ENCODE results near the gene FGF21.

Gene FGF21

DNA sequence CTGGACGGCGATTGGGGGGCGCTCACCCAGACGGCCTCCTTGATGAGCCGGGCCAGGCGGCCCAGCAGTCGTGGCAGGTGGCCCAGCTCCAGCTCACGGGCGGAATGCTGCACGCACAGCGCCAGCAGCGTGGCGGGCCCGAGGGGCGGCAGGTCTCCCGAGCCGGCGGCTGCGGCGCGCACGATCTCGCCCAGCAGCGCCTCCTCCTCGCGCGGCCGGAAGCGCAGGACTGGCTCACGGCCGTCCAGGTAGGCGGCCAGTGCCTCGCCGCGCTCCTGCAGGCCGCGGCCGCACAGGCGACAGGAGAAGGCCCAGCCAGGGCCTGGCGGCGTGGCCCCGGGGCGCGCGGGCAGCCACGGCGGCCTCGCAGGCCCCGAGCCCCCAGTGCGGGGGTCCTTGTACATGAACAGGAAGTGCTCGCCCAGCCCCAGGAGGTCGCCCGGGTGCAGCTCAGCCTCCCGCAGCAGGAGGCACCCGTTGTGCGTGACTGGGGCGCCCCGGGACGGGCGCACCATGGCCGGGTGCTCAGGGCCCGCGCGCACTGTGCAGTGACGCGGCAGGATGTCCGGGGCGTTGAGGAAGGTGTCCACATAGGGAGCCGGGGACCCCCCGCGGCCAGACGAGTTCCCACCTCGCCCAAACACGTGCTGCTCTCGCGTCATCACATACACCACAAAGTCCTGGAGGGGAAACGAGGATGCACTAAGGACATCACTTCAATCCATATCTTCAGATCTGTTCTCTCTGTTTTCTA is 26.2 kb upstream of the FGF21 start:
- no peak for DNase-seq

GRCh38 chr19:48731452-48731851 is 23.9 kb upstream of the FGF21 start:
- no peak for DNase-seq

GRCh38 chr19:48734625-48735024 is 20.7 kb upstream of the FGF21 start:
- no peak for DNase-seq

- DNase-seq, result no peak
Measured at GRCh38 chr19:48735031-48735615, 20.2 kb upstream of the FGF21 start.

- no peak for DNase-seq
Measured at GRCh38 chr19:48737360-48737998, 17.8 kb upstream of the FGF21 start.

- peak; percentile 91 for DNase-seq
Measured at GRCh38 chr19:48738557-48739403, 16.5 kb upstream of the FGF21 start.

GRCh38 chr19:48739404-48740163 is 15.7 kb upstream of the FGF21 start:
- DNase-seq, result no peak

GRCh38 chr19:48740164-48740972 is 15.0 kb upstream of the FGF21 start, which contains the start of gene RASIP1:
TSS of gene RASIP1 (minus strand) at chr19:48740610. CDS start at chr19:48740282, 328 bp downstream.
- DNase-seq, result no peak

DNA sequence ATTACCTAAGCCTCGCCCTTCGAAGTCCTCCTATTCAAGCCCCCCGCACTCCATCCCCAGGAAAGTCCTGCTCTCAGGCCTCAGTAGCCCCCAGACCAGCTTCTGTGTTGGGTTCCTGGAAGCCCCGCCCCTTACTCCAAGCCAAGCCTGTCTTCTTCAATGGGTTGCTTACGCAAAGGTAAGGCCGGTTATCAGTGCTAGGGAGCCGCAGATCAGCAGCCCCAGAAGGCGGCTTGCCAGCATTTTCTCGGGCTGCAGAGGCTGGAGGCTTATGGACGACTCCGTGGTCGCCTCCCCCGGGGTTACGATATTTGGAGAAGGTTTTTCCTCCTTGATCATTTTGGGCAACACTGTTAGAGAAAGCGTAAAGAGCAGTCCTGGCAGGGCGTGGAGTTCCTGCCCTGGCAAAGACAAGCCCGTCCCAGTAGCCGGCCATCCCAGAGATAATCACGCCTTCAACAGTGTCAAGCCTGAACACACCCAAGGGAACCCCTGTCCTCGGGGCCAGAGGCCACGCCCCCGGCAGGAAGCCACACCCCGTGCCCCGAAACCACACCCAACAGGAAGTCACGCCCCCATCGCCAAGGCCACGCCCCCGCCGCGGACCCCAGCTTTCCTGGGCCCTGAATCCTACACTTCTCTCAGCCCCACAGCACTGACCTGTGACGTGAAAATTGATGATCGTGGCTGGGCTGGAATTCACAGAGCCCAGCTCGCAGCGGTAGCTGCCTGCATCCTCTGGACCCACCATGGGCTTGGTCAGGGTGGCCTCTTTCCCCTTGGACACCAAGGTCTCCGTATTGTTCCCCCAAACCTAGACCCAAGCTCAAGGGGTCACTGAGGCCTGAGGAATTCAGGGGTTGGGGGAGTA is 14.0 kb upstream of the FGF21 start:
- DNase-seq, result no peak

GRCh38 chr19:48742096-48742495 is 13.2 kb upstream of the FGF21 start:
- DNase-seq, result no peak

DNA sequence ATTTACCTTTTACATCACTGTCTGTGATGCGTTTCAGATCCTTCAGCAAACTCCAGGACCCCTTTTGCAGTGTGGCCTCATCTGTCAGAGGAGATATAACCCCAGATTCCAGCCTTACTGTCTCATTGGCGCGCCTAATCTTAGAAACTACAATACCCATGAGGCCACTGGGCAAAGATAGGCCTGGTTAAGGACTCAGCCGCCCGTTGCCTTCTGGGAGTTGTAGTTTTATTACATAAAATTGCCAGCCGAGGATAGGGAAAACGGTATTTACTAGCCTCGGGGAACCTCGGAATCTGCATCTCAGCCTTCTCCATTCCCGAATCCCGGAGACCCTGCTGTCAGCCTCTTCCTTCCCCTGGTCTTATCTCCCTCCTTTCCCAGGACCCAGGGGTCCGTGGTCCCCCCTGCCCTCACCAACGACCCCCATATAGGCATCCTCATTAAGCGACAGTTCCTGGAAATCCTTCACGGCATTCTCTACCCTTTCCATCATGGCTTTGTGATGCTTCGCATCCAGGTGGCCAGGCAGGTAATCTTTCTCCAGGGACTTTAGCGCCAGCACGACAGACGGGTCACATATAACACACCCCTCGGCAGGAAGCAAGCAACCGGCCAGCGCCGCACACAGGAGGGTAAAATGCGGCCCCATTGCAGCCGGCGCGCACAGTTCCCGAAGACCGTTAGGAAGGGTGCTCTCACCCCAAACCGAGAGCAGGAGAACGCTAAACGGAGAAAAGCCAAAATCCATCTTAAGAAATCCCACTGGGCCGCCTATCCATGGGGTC is 9.9 kb upstream of the FGF21 start:
- DNase-seq, result peak; percentile 65

- no peak for DNase-seq
Measured at GRCh38 chr19:48746110-48746509, 9.2 kb upstream of the FGF21 start.

GRCh38 chr19:48746738-48747575 is 8.4 kb upstream of the FGF21 start, which contains the start of gene IZUMO1:
TSS of gene IZUMO1 (minus strand) at chr19:48746909. CDS start at chr19:48745859, 1,050 bp downstream.
- DNase-seq, result peak; percentile 35

DNA sequence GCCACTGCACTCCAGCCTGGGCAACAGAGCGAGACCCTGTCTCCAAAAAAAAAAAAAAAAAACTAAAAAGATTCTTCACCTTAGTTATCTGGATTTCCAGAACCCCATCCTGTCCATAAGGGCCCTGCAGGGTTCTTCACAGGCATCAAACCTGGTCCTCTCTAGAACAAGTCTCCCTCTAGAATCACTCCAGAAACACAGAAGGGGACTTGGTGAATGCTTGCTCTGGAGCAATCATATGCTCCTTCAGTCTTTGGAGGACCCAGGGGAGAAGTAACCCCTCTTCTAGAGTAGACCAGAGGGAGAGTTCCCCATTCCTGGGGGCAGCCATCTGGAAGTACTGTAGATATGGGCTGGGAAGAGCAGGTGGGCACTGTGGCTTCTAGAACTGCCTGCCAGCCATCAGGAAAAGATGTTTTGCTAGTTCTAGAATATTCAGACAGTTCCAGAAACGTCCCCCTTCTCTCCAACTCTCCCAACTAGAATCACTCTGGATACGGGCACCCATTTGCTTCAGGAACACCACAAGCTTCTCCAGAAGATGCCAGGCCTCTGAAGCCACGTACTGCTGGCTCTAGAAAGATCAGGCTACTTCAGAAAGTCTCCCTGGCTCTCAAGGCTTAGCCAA is 5.6 kb upstream of the FGF21 start:
- no peak for DNase-seq

DNA sequence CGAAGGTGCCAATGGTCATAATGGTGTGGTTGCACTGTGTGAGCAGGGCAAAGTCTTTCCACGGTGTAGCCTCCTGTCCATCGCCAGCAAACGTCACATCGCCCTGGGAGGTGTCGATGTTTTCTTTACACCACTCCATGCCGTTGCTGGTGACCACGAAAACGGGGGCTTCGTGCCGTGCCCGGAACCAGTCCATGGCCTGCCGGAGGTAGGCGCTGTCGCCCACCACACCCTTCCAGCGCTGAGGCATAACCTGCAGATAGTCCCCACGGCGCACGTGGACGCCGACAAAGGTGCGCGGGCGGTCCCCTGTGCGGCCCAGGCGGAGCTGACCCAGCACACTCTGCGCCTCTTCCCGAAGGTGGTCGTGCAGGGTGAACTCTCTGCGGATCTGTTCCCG is 5.0 kb upstream of the FGF21 start:
- DNase-seq, result no peak

DNA sequence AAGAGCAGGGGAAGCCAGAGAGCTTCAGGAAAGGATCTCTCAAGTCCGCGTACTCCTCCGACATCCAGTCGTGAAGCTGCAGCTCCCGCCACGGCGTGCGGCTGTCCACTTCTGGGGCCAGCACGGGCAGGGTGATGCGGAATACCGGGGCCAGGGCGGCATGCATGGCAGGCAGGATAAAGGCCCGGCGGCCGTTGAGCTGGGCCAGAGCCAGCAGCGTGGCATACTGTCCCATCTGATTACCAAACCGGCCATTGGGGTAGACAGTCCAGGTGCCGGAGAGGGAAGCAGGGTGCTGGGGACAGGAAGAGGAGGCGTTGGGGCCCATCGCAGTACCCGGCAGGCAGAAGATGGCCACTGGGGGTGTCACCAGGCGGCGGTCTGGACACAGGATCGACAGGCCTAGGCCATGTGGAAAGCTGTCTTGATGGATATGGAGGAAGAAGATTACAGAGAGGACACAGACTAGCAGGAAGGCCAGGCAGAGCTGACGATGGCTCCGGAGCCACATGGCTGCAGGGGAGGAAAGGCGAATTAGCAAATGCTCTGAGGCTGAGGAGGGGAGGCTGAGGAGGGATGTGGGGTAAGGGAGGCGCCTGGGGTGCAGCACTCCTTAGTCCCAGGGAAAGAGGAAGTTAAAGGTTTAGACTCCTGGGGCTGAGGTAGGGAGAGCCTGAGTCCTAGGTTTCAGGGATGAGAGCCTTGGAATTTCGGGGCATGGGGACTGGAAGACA is 4.4 kb upstream of the FGF21 start:
- no peak for DNase-seq

- peak; percentile 43 for DNase-seq
Measured at GRCh38 chr19:48751845-48752495, 3.4 kb upstream of the FGF21 start.
